H9 (cell line): ENCODE data around the gene OTOGL. TPM values are rescaled to one million over a fixed set of nuclear protein-coding genes. Genes with fewer than 3 reads are reported as not detected.

Experiments
- DNase-seq: peaks from one replicate; pipeline ENCODE4 v3.0.0-alpha.2; 2017
- H2AFZ ChIP-seq: one replicate; pipeline ENCODE4 v1.6.1; 2013; ENCODE audit warnings: mild to moderate bottlenecking, low read length, control low read depth, moderate library complexity
- H2AK5ac ChIP-seq: 2 replicates; pipeline ENCODE4 v1.6.1; 2013; ENCODE audit warnings: low read length, control low read depth, mixed read lengths; ENCODE audit not compliant: insufficient read length
- H2BK120ac ChIP-seq: one replicate; pipeline ENCODE4 v1.6.1; 2013; ENCODE audit warnings: low read depth, mild to moderate bottlenecking, low read length, control low read depth, inconsistent platforms; ENCODE audit not compliant: poor library complexity, severe bottlenecking
- H2BK12ac ChIP-seq: 2 replicates; pipeline ENCODE4 v1.6.1; 2013; ENCODE audit warnings: low read length, control low read depth, mixed read lengths, low read depth; ENCODE audit not compliant: insufficient read length
- H2BK15ac ChIP-seq: 2 replicates; pipeline ENCODE4 v1.6.1; 2013; ENCODE audit warnings: low read depth, low read length, control low read depth
- H2BK20ac ChIP-seq: one replicate; pipeline ENCODE4 v1.6.1; 2013; ENCODE audit warnings: low read depth, mild to moderate bottlenecking, low read length, control low read depth, inconsistent platforms; ENCODE audit not compliant: poor library complexity, severe bottlenecking
- H2BK5ac ChIP-seq: 2 replicates; pipeline ENCODE4 v1.6.1; 2013; ENCODE audit warnings: low read length, control low read depth, mixed read lengths; ENCODE audit not compliant: insufficient read length
- H3K14ac ChIP-seq: 2 replicates; pipeline ENCODE4 v1.6.1; 2013; ENCODE audit warnings: low read length, control low read depth; ENCODE audit not compliant: insufficient read depth
- H3K18ac ChIP-seq: 2 replicates; pipeline ENCODE4 v1.6.1; 2013; ENCODE audit warnings: low read depth, mild to moderate bottlenecking, mixed read lengths, low read length, control low read depth; ENCODE audit not compliant: insufficient read length
- H3K23ac ChIP-seq: 2 replicates; pipeline ENCODE4 v1.6.1; 2013; ENCODE audit warnings: low read length, control low read depth, mixed read lengths, low read depth; ENCODE audit not compliant: insufficient read length
- H3K23me2 ChIP-seq: 2 replicates; pipeline ENCODE4 v1.6.1; 2013; ENCODE audit warnings: low read depth, mild to moderate bottlenecking, mixed read lengths, low read length, control low read depth; ENCODE audit not compliant: insufficient read length, poor library complexity, severe bottlenecking
- H3K27ac ChIP-seq: 2 replicates; pipeline ENCODE4 v1.5.1; 2013; ENCODE audit warnings: low read length, control low read depth, mixed read lengths, low read depth; ENCODE audit not compliant: insufficient read length
- H3K27me3 ChIP-seq: 2 replicates; pipeline ENCODE4 v1.6.1; 2013; ENCODE audit warnings: low read length, control low read depth, inconsistent platforms; ENCODE audit not compliant: insufficient read depth
- H3K4ac ChIP-seq: 2 replicates; pipeline ENCODE4 v1.6.1; 2013; ENCODE audit warnings: low read depth, mild to moderate bottlenecking, control low read depth, inconsistent platforms, low read length, moderate library complexity
- H3K4me1 ChIP-seq: 2 replicates; pipeline ENCODE4 v1.6.1; 2013; ENCODE audit warnings: low read length, control low read depth, inconsistent platforms; ENCODE audit not compliant: insufficient read depth
- H3K4me2 ChIP-seq: 2 replicates; pipeline ENCODE4 v1.6.1; 2013; ENCODE audit warnings: low read length, control low read depth, mixed read lengths; ENCODE audit not compliant: insufficient read length, insufficient read depth
- H3K56ac ChIP-seq: 2 replicates; pipeline ENCODE4 v1.6.1; 2013; ENCODE audit warnings: low read depth, mild to moderate bottlenecking, mixed read lengths, low read length, control low read depth; ENCODE audit not compliant: insufficient read length
- H3K79me1 ChIP-seq: 2 replicates; pipeline ENCODE4 v1.6.1; 2013; ENCODE audit warnings: low read depth, mild to moderate bottlenecking, moderate library complexity, low read length, control low read depth, inconsistent platforms; ENCODE audit not compliant: insufficient read depth, poor library complexity, severe bottlenecking
- H3K79me2 ChIP-seq: 2 replicates; pipeline ENCODE4 v1.6.1; 2013; ENCODE audit warnings: low read length, control low read depth, inconsistent platforms; ENCODE audit not compliant: insufficient read depth
- H3K9ac ChIP-seq: 2 replicates; pipeline ENCODE4 v1.6.1; 2013; ENCODE audit warnings: low read length, control low read depth, mixed read lengths; ENCODE audit not compliant: insufficient read length; ENCODE audit errors: extremely low read depth
- H3K9me3 ChIP-seq: one replicate; pipeline ENCODE4 v1.6.1; 2013; ENCODE audit warnings: low read depth, low read length, inconsistent platforms; ENCODE audit not compliant: control insufficient read depth
- H3T11ph ChIP-seq: one replicate; pipeline ENCODE4 v1.6.1; 2013; ENCODE audit warnings: mild to moderate bottlenecking, low read length, control low read depth, inconsistent platforms
- H4K20me1 ChIP-seq: one replicate; pipeline ENCODE4 v1.6.1; 2013; ENCODE audit not compliant: control insufficient read depth, insufficient read length, insufficient read depth
- H4K5ac ChIP-seq: 2 replicates; pipeline ENCODE4 v1.6.1; 2013; ENCODE audit warnings: low read depth, mild to moderate bottlenecking, mixed read lengths, low read length, control low read depth; ENCODE audit not compliant: insufficient read length
- H4K8ac ChIP-seq: replicated peaks from 2 replicates; pipeline ENCODE4 v1.6.1; 2013; ENCODE audit warnings: low read length, control low read depth, mixed read lengths, low read depth; ENCODE audit not compliant: insufficient read length
- H4K91ac ChIP-seq: 2 replicates; pipeline ENCODE4 v1.6.1; 2013; ENCODE audit warnings: low read depth, mild to moderate bottlenecking, moderate library complexity, mixed read lengths, low read length, control low read depth; ENCODE audit not compliant: insufficient read length
- H3K27ac Mint-ChIP-seq, 3 experiments: 2 replicates in 2 of 3; 3 replicates in 1 of 3; pipeline ENCODE4 v1.8.0; 2020 to 2021; ENCODE audit warnings: mixed read lengths in 3 of 3, mild to moderate bottlenecking in 1 of 3, moderate library complexity in 1 of 3
- H3K27me3 Mint-ChIP-seq: 2 replicates; pipeline ENCODE4 v1.8.0; 2021; ENCODE audit warnings: low read depth, mild to moderate bottlenecking, moderate library complexity, mixed read lengths
- H3K36me3 Mint-ChIP-seq, 3 experiments: 2 replicates in 2 of 3; 3 replicates in 1 of 3; pipeline ENCODE4 v1.8.0; 2020 to 2021; ENCODE audit warnings: low read depth in 3 of 3, mixed read lengths in 3 of 3; ENCODE audit not compliant: insufficient read depth in 1 of 3
- H3K4me1 Mint-ChIP-seq, 2 experiments: 2 replicates each; pipeline ENCODE4 v1.8.0; 2020; ENCODE audit warnings: mixed read lengths in 2 of 2
- H3K4me3 Mint-ChIP-seq, 2 experiments: 2 replicates in 1 of 2; 3 replicates in 1 of 2; pipeline ENCODE4 v1.8.0; 2020 to 2021; ENCODE audit warnings: mild to moderate bottlenecking in 2 of 2, mixed read lengths in 2 of 2, moderate library complexity in 1 of 2
- H3K9me3 Mint-ChIP-seq, 2 experiments: 2 replicates in 1 of 2; 3 replicates in 1 of 2; pipeline ENCODE4 v1.8.0; 2020; ENCODE audit warnings: mild to moderate bottlenecking in 2 of 2, mixed read lengths in 2 of 2, moderate library complexity in 1 of 2
- WGBS: extraction: QIAGEN DNeasy Blood & Tissue Kit; methylation state at CpG from one replicate; pipeline ENCODE4 v1.1.7; 2013; ENCODE audit warnings: missing lambda C conversion rate, low lambda C conversion rate, mixed read lengths; ENCODE audit not compliant: insufficient read length; ENCODE audit errors: extremely low coverage; 5-methylcytosine and 5-hydroxymethylcytosine counted together
- total RNA-seq: library from RNA; stranded (reverse); gene quantifications from 2 replicates; pipeline ENCODE4 v1.2.1, GENCODE V29; 2021
- TF ChIP-seq, protein P1 (sequence below): fragments of 200-600 bp; sonication (generic); conservative IDR thresholded peaks from 3 replicates; pipeline ENCODE4 v1.8.0; 2021; ENCODE audit warnings: antibody characterized with exemption, mild to moderate bottlenecking

Gene OTOGL
- total RNA-seq, 1 experiment from 2014 or later: 0.11 TPM

DNA sequence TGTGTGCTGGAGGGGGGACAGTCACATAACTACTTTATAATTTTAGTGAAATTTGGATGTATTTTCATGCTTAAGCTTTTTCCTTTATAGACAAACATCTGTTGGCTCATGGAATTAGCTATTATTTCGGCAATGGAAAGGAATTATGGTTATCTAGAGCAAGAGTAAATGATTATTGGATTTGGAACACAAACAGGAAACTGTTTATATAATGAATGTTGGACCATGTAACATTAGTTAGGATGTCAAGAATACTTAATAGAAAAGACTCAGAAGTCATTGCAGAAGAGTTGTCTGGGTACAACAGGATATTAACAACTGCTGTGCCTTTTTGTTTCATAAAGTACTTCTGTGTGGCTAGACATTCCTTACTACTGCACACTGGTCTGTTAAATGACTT is 108.7 kb downstream of the OTOGL start:
- H4K5ac ChIP-seq: no peak overlapping the region
- no peak overlapping the region for H3K18ac ChIP-seq
- no peak overlapping the region for H2BK12ac ChIP-seq
- H4K8ac ChIP-seq: no peak overlapping the region
- no peak overlapping the region for H3K23ac ChIP-seq
- WGBS: no CpG with 5 or more reads among the region's 1 CpG
- Mint-ChIP-seq H3K27ac (no peak overlapping the region), H3K4me3 (no peak overlapping the region), H3K9me3 (no peaks in the 10 kb centered on the region), H3K27me3 (no peaks in the 10 kb centered on the region), H3K36me3 (no peaks in the 10 kb centered on the region), H3K4me1 (peaks cover 10 to 15% of the 10 kb centered on the region in 2 experiments)
- no peak overlapping the region for H3K14ac ChIP-seq
- no peak overlapping the region for H3K56ac ChIP-seq
- no peaks in the 10 kb centered on the region for H3K23me2 ChIP-seq
- no peak overlapping the region for H3K27ac ChIP-seq
- no peak overlapping the region for H2BK20ac ChIP-seq
- no peak overlapping the region for H2BK15ac ChIP-seq
- no peaks in the 10 kb centered on the region for H3K27me3 ChIP-seq
- H2BK5ac ChIP-seq: no peak overlapping the region
- no peak overlapping the region for H2BK120ac ChIP-seq
- H2AFZ ChIP-seq: no peak overlapping the region
- H3K79me1 ChIP-seq: no peaks in the 10 kb centered on the region
- H2AK5ac ChIP-seq: no peak overlapping the region
- H3T11ph ChIP-seq: no peak overlapping the region
- H3K4me2 ChIP-seq: no peak overlapping the region
- no peaks in the 10 kb centered on the region for H3K79me2 ChIP-seq
- no peak overlapping the region for H3K9ac ChIP-seq
- TF ChIP-seq, protein P1, sequence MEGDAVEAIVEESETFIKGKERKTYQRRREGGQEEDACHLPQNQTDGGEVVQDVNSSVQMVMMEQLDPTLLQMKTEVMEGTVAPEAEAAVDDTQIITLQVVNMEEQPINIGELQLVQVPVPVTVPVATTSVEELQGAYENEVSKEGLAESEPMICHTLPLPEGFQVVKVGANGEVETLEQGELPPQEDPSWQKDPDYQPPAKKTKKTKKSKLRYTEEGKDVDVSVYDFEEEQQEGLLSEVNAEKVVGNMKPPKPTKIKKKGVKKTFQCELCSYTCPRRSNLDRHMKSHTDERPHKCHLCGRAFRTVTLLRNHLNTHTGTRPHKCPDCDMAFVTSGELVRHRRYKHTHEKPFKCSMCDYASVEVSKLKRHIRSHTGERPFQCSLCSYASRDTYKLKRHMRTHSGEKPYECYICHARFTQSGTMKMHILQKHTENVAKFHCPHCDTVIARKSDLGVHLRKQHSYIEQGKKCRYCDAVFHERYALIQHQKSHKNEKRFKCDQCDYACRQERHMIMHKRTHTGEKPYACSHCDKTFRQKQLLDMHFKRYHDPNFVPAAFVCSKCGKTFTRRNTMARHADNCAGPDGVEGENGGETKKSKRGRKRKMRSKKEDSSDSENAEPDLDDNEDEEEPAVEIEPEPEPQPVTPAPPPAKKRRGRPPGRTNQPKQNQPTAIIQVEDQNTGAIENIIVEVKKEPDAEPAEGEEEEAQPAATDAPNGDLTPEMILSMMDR: no peak
- no peak overlapping the region for H4K91ac ChIP-seq
- H4K20me1 ChIP-seq: no peaks in the 10 kb centered on the region
- no peaks in the 10 kb centered on the region for H3K9me3 ChIP-seq
- H3K4me1 ChIP-seq: no peaks in the 10 kb centered on the region
- DNase-seq: no peak
- H3K4ac ChIP-seq: no peak overlapping the region
